PC-9 (cell line): ENCODE measurements around the gene HAPLN2.

Source experiments
- CTCF ChIP-seq: fragments of 200-600 bp; sonication (generic); conservative IDR thresholded peaks from 2 replicates; pipeline ENCODE4 v1.6.1; 2017; ENCODE audit warnings: mixed run types, antibody characterized with exemption, mild to moderate bottlenecking, moderate library complexity
- EZH2 ChIP-seq: fragments of 200-600 bp; sonication (generic); IDR thresholded peaks from 2 replicates; pipeline ENCODE4 v1.8.0; 2017; ENCODE audit warnings: antibody characterized with exemption, low read depth

GRCh38 chr1:156660752-156661112 lies 41.5 kb downstream of the HAPLN2 start:
- TF ChIP-seq CTCF: no peak
- no peak for TF ChIP-seq EZH2
